ENCODE measurements around the gene PDE9A.
A peak's percentile ranks its signal among the peaks of the same experiment; 100 is the strongest.
"Not testable (repeated sequence)": the region's sequence is repeated elsewhere in the genome, so short reads cannot be mapped to it uniquely, and the experiment has no call there.

The PDE9A gene

DNA sequence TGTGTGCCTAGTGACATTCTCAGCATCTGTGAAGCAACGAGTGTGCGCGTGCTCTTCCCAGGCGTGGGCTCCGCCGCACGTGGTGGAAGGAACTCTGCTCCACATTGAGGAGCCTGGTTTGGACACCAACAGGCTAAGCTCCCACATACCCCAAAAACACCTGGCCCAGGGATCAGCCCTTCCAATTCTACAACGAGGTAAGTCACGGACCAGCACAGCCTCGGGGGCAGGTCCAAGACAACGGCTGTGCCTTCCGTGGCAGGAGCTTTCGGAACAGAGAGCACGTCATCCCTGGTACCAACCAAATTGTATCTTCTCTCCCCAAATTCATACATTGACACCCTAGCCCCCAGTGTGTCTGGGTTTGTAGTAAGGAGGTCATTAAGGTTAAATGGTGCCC, 27.2 kb upstream of the PDE9A start:
- DNase-seq, result no peak

DNA sequence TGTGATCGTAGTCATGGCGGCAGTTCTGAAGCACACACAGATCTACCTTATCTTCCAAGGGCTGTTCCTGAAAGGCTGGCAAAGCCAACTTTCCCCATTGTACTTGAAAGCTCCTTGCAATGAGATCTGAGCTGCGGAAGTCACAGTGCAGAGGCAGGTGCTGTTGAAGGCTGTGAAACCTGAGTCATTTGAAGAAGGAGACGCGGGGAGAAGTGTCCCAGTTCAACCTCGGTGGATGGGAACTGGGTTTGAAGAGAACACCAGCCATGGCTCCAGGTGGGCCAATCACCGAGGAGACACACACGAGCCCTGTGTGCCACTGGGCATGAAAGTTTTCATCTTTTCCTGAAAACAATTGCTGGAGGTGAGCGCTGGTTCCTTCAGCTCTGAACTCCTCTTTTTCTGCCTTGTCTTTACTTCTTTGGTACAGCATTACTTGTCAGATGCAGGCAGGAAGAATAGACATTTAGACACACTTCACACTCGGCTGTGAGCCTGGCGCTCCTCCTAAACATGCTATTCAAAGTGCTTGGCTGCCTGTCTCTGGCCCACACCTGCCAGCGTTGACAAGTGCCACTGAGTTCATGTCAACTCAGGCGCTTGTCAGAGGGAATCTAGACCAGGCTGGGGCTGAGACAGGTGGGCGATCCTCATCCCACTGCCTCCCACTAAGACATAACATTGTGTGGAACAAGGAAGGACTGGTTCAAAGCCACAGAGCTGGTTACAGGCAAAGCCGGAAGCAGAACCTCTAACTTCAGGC, 25.7 kb upstream of the PDE9A start:
- DNase-seq, result no peak

DNA sequence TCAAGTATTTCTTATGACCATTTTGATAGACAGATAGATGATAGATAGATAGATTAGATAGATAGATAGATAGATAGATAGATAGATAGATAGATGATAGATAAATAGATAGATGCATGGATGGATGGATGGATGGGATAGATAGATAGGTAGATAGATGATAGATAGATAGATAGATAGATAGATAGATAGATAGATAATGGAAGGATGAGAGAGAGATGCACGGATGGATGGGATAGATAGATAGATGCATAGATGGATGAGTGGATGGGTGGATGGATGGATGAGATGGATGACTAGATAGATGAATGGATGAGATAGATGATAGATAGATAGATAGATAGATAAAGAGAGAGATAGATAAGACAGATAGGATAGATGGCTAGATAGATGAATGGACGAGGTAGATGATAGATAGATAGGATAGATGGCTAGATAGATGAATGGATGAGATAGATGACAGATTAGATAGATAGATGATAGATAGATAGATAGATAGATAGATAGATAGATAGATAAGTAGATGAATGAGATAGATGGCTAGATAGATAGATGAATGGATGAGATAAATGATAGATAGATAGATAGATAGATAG, 24.9 kb upstream of the PDE9A start:
- not testable (repeated sequence) for DNase-seq

DNA sequence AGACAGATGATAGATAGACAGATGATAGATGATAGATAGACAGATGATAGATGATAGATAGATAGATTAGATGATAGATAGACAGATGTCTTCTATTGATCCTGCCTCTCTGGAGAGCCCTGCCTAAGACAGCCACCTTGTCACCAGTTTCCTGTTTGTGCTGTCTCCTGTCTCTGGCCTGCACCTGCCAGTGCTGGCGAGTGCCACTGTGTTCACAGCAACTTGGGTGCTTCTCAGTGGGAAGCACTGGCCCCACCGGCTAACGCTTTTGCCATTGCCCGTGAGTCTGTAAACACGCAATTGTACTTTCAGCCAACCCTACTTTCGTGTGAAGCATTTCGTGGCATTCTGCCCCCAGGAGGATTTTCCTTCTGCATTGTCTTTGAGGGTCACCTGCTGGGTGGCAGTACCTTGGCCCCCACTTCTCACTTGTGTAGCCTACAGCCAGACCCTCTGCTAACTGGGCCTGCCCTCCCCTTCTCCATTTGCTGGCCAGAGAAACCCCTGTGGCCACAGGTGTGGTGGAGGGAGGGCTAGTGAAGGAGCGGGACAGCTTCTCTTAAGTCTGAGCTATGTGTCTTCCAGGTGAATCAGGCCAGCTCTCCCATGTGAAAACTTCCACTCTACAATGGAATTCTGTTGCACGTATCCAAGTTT, 23.4 kb upstream of the PDE9A start:
- no peak for DNase-seq

- DNase-seq, result no peak
Measured at GRCh38 chr21:42630626-42631025, 22.8 kb upstream of the PDE9A start.

- no peak for DNase-seq
Measured at GRCh38 chr21:42631142-42631541, 22.3 kb upstream of the PDE9A start.

- DNase-seq, result no peak
Measured at GRCh38 chr21:42632336-42632751, 21.1 kb upstream of the PDE9A start.

DNA sequence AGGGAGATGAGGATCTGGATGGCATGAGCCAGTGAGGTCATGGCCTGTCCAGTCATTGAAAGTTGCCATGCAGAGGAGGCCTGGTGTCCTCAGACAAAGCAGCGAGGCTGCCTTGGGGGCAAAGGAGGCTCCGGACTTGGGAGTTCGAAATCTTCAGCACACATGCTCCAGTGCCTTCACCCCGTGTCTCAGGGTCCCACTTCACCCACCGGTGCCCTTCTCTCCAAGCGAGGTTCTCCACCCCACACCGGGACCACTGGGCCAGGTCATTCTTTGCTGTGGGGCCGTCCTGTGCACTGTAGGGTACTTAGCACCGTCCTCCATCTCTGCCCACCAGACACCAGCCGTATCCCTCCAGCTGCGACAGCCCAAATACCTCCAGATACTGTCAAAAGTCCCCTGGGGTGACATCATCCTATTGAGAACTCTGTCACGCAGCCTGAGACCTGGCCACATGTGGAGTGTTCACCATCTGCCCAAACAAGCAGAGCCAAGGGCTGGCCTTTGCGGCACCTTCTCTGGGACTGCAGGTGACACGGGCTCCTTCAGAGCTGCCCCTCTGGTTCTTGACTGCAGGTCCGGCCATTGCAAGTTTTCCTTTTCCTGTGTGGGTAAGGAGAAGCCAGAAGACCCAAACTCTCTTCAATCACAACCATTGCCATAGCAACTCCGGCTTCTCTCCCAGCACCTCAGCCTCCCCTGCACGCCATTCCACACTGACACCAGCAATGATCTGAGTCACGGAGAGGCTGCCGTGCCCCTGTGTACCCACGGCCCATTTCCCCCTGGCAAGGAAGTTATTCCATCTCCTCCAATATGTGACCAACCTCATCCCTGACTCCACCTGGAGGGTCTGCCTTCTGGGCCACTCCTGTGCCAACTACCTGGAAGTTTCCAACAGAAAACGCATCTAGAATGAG, 20.4 kb upstream of the PDE9A start:
- DNase-seq, result no peak

- DNase-seq, result no peak
Measured at GRCh38 chr21:42633858-42634257, 19.6 kb upstream of the PDE9A start.

DNA sequence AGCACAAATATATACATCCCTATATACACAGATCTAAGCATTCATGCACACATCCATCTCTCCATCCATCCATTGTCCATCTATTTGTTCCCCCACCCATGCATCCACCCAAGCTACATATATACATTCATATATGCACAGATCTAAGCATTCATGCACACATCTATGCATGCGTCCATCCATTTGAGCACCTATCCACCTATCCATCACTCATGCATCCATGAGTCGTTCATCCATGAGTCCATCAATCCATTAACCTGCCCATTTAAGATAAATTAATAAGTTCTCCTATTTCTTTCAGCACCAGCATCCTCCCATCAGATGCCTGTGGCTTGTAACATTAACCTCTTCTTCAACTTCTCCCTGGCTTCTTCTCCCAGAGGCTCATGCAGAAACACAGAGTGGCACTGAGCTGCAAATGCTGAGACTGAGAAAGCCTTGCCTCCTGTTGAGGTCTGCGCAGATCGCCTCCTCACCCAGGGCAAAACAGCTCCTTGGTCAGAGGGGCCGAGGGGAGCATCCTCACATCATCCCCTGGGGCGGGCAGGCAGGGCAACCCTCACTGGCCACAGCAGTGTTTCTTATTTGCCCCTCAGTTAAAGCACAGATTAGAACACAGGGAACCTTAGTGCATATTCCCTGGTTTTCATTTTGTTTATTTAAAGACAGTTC, 17.4 kb upstream of the PDE9A start:
- no peak for DNase-seq

GRCh38 chr21:42636520-42637266, 16.7 kb upstream of the PDE9A start:
- no peak for DNase-seq

DNA sequence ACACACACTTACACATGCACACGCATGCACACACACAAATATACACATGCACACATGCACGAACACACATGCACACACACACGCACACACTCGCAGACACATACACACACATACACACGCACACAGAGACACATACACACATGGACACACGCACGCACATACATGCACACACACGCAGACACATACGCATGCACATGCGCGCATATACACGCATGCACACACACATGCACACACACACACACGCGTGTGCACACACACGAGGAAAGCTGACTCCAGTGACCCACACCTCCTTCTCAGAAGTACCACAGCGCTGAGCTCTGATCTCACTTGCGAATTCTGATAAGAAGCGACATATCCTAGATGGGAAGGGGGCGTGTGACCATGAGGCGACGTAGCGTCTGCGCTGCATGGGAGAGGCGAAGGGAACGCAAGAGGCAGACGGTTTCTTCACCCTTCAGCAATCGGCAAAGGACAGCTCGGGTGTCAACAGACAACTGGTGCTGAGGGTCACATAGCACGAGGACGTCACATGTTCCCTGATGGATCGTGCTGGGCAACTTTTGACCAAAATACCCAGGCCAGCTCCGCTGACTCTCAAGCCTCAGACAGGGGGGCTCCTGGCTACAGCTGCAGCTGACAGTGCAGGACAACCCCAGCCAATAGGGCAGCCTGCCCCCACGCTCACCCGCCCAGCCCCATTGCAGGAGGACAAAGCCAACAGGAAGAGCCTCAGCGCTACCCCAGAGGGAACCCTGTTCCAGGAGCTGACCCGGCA, 16.0 kb upstream of the PDE9A start:
- DNase-seq, result peak; percentile 70

- no peak for DNase-seq
Measured at GRCh38 chr21:42638266-42638863, 15.1 kb upstream of the PDE9A start.

GRCh38 chr21:42639646-42640152, 13.7 kb upstream of the PDE9A start:
- DNase-seq, result no peak

GRCh38 chr21:42640486-42640885, 12.9 kb upstream of the PDE9A start:
- DNase-seq, result no peak

DNA sequence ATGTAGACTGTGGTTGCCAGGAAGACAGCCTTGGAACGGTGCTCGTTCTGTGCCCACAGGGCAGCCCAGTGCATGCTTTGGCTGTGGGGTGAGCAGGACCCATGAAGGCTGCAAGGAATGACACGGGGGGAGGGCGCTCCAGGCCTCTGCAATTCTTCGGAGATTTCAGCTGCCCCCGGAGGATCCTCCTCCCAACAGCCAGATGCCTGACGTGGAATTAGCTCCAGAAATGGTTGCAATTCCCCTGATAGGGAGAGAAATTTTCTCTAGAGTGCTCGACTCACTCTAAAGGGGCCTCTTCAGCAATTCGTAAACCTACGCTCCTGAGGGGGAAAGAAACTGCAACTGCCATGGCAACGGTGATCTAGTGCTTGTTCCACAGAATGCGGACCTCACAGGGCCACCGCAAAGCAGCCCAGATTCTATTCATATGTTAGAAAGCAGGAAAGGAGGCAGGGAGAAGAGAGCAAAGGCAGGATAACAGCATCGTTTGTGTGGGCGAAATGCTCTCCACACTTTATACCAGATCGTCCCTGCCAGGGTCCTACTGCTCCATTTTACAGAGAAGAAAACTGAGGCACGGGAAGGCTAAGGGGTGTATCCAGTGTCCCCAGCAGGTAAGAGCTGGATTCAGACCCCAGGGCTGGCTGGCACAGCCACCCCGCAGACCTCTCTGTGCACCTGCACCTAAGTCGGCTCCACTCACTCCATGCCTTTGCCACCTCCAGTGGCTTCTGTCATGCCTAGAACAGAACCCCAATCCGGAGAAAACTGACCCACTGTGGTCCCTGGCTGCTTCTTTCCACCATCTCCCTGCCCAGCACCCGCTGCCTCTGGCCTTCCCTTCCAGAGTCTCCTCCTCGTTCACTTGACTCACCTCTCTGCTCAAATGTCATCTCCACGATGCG, 11.9 kb upstream of the PDE9A start:
- peak; percentile 78 for DNase-seq

- DNase-seq, result no peak
Measured at GRCh38 chr21:42642219-42642745, 11.1 kb upstream of the PDE9A start.

All from eye (tissue), 1 donor.